Measurements from ENCODE around the gene TARS2. TPM values are rescaled to one million over a fixed set of nuclear protein-coding genes. Genes with fewer than 3 reads are reported as not detected.
A peak's percentile ranks its signal among the peaks of the same experiment; 100 is the strongest.

The TARS2 gene
- polyA plus RNA-seq, 3 donors, result 12.0 to 14.7 (median 14.6) TPM

GRCh38 chr1:150477320-150477719 lies 9.9 kb upstream of the TARS2 start:
- intact Hi-C loops (cut with micrococcal nuclease), result no loop called here
- no peak for DNase-seq
- peaks cover 0 to 2% of the 10 kb centered on the region in 2 donors for H3K27me3 ChIP-seq (ENCODE audit: control insufficient read depth in 2 of 2, insufficient read depth in 2 of 2, low read length in 2 of 2)
- H3K9ac ChIP-seq (ENCODE audit: insufficient read depth, low read length, poor library complexity, severe bottlenecking), result no peak overlapping the region
- no peaks in the 10 kb centered on the region for H3K79me2 ChIP-seq (ENCODE audit: insufficient read depth, low read length)
- H3K27ac ChIP-seq (ENCODE audit: low read depth in 1 of 2, low read length in 2 of 2), result no peak overlapping the region
- H3K4me1 ChIP-seq (ENCODE audit: control insufficient read depth in 1 of 2, insufficient read depth in 2 of 2, low read length in 2 of 2), result no peaks in the 10 kb centered on the region
- no peak overlapping the region for H3K4me3 ChIP-seq (replicated peaks in 1 of 3; ENCODE audit: low read depth in 2 of 3, low read length in 3 of 3)
- H3K4me2 ChIP-seq (replicated peaks; ENCODE audit: extremely low read depth, low read length, poor library complexity, severe bottlenecking), result no peak overlapping the region
- WGBS (ENCODE audit: insufficient coverage), result 90% methylated on average over 1 of the region's 1 CpG
- H3K27ac Mint-ChIP-seq, result peak overlapping the region in 2 of 7 donors; percentile 47 to 50
- H3K4me3 Mint-ChIP-seq, result no peak overlapping the region
- no peaks in the 10 kb centered on the region for H4K20me1 ChIP-seq (ENCODE audit: insufficient read depth, low read length)
- no peak for TF ChIP-seq CTCF (IDR thresholded peaks at IDR 0.05)
- H2AFZ ChIP-seq (ENCODE audit: insufficient read depth, low read depth, low read length, poor library complexity, severe bottlenecking), result no peak overlapping the region
- H3K4me1 Mint-ChIP-seq, result no peaks in the 10 kb centered on the region
- peaks cover 10 to 13% of the 10 kb centered on the region in 2 donors for H3K36me3 Mint-ChIP-seq
- H3K27me3 Mint-ChIP-seq (ENCODE audit: low read depth in 3 of 3), result peaks cover 0 to 4% (median 3%) of the 10 kb centered on the region in 3 donors
- peaks cover 0 to 6% (median 0%) of the 10 kb centered on the region in 7 donors for H3K9me3 Mint-ChIP-seq
- no peaks in the 10 kb centered on the region for H3K9me3 ChIP-seq (replicated peaks in 1 of 2; ENCODE audit: control insufficient read depth in 1 of 2, insufficient read depth in 1 of 2, low read length in 2 of 2)
- H3K36me3 ChIP-seq (replicated peaks in 1 of 2; ENCODE audit: control insufficient read depth in 1 of 2, insufficient read depth in 2 of 2, low read length in 2 of 2), result peaks cover 12 to 18% of the 10 kb centered on the region in 2 donors

- peaks cover 0 to 6% (median 0%) of the 10 kb centered on the region in 7 donors for H3K9me3 Mint-ChIP-seq
- no peak for TF ChIP-seq CTCF (IDR thresholded peaks at IDR 0.05)
- Histone ChIP-seq H3K36me3 (replicated peaks in 1 of 2; ENCODE audit: control insufficient read depth in 1 of 2, insufficient read depth in 2 of 2, low read length in 2 of 2) (peaks cover 8 to 14% of the 10 kb centered on the region in 2 donors), H3K4me2 (replicated peaks; ENCODE audit: extremely low read depth, low read length, poor library complexity, severe bottlenecking) (no peak overlapping the region), H3K4me3 (replicated peaks in 1 of 3; ENCODE audit: low read depth in 2 of 3, low read length in 3 of 3) (no peak overlapping the region), H3K27me3 (ENCODE audit: control insufficient read depth in 2 of 2, insufficient read depth in 2 of 2, low read length in 2 of 2) (peaks cover 0 to 2% of the 10 kb centered on the region in 2 donors), H2AFZ (ENCODE audit: insufficient read depth, low read depth, low read length, poor library complexity, severe bottlenecking) (no peak overlapping the region), H3K79me2 (ENCODE audit: insufficient read depth, low read length) (no peaks in the 10 kb centered on the region), H4K20me1 (ENCODE audit: insufficient read depth, low read length) (no peaks in the 10 kb centered on the region), H3K9me3 (replicated peaks in 1 of 2; ENCODE audit: control insufficient read depth in 1 of 2, insufficient read depth in 1 of 2, low read length in 2 of 2) (no peaks in the 10 kb centered on the region), H3K4me1 (ENCODE audit: control insufficient read depth in 1 of 2, insufficient read depth in 2 of 2, low read length in 2 of 2) (no peaks in the 10 kb centered on the region), H3K9ac (ENCODE audit: insufficient read depth, low read length, poor library complexity, severe bottlenecking) (no peak overlapping the region), H3K27ac (ENCODE audit: low read depth in 1 of 2, low read length in 2 of 2) (no peak overlapping the region)
- H3K27ac Mint-ChIP-seq, result peak overlapping the region in 2 of 7 donors; percentile 47 to 50
- intact Hi-C loops (cut with micrococcal nuclease), result no loop called here
- H3K36me3 Mint-ChIP-seq, result peaks cover 6 to 9% of the 10 kb centered on the region in 2 donors
- no peak overlapping the region for H3K4me3 Mint-ChIP-seq
- WGBS (ENCODE audit: insufficient coverage), result 77% methylated on average over 3 of the region's 4 CpGs
- DNase-seq, result no peak
- H3K4me1 Mint-ChIP-seq, result no peaks in the 10 kb centered on the region
- H3K27me3 Mint-ChIP-seq (ENCODE audit: low read depth in 3 of 3), result peaks cover 0 to 4% (median 3%) of the 10 kb centered on the region in 3 donors
Observed at GRCh38 chr1:150477733-150478132, 9.5 kb upstream of the TARS2 start.

Data from CD14-positive monocyte (primary cell).